Measurements from ENCODE around the gene RBM18.

- TF ChIP-seq, protein P1, sequence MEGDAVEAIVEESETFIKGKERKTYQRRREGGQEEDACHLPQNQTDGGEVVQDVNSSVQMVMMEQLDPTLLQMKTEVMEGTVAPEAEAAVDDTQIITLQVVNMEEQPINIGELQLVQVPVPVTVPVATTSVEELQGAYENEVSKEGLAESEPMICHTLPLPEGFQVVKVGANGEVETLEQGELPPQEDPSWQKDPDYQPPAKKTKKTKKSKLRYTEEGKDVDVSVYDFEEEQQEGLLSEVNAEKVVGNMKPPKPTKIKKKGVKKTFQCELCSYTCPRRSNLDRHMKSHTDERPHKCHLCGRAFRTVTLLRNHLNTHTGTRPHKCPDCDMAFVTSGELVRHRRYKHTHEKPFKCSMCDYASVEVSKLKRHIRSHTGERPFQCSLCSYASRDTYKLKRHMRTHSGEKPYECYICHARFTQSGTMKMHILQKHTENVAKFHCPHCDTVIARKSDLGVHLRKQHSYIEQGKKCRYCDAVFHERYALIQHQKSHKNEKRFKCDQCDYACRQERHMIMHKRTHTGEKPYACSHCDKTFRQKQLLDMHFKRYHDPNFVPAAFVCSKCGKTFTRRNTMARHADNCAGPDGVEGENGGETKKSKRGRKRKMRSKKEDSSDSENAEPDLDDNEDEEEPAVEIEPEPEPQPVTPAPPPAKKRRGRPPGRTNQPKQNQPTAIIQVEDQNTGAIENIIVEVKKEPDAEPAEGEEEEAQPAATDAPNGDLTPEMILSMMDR (IDR thresholded peaks at IDR 0.05), result no peak
- no peak for TF ChIP-seq EZH2 (IDR thresholded peaks at IDR 0.05; ENCODE audit: borderline replicate concordance, insufficient read depth, low read depth, low read length, poor library complexity, severe bottlenecking)
Measured at GRCh38 chr9:122226142-122226757, 38.4 kb downstream of the RBM18 start.
